GM19043 (cell line): ENCODE data around the gene REEP5.
"Not testable (repeated sequence)": the region's sequence is repeated elsewhere in the genome, so short reads cannot be mapped to it uniquely, and the experiment has no call there.

Experiments
- ATAC-seq: cut with Tn5 transposase; IDR thresholded peaks from one replicate; pipeline ENCODE4 v1.9.1; 2021; ENCODE audit warnings: low read depth; ENCODE audit not compliant: unreplicated experiment

The REEP5 gene

GRCh38 chr5:112921833-112922817 is at the start of gene REEP5:
Gene REEP5, minus strand, starts transcription at chr5:112922227. Its CDS starts 37 bp downstream, at chr5:112922190.
- peak; percentile 43 for ATAC-seq

- ATAC-seq: no peak
These were observed 49.2 kb upstream of the REEP5 start for GRCh38 chr5:112971276-112971675.

GRCh38 chr5:112968411-112969106 is 46.5 kb upstream of the REEP5 start:
- no peak for ATAC-seq

- ATAC-seq: no peak
These were observed 45.6 kb upstream of the REEP5 start for GRCh38 chr5:112967520-112968083.

GRCh38 chr5:112965733-112966306 is 43.8 kb upstream of the REEP5 start:
- ATAC-seq: no peak

GRCh38 chr5:112963374-112963733 is 41.3 kb upstream of the REEP5 start:
- not testable (repeated sequence) for ATAC-seq

- no peak for ATAC-seq
These were observed 39.0 kb upstream of the REEP5 start for GRCh38 chr5:112960863-112961504.

- no peak for ATAC-seq
These were observed 38.3 kb upstream of the REEP5 start for GRCh38 chr5:112960315-112960714.

GRCh38 chr5:112959872-112960271 is 37.8 kb upstream of the REEP5 start:
- not testable (repeated sequence) for ATAC-seq

GRCh38 chr5:112958093-112959088 is 36.4 kb upstream of the REEP5 start:
- ATAC-seq: peak; percentile 92

GRCh38 chr5:112957036-112957808 is 35.2 kb upstream of the REEP5 start:
- ATAC-seq: no peak

- no peak for ATAC-seq
These were observed 34.6 kb upstream of the REEP5 start for GRCh38 chr5:112956606-112957005.

GRCh38 chr5:112951124-112951702 is 29.2 kb upstream of the REEP5 start:
- peak; percentile 90 for ATAC-seq

GRCh38 chr5:112948458-112948857 is 26.4 kb upstream of the REEP5 start:
- ATAC-seq: no peak

- no peak for ATAC-seq
These were observed 18.6 kb upstream of the REEP5 start for GRCh38 chr5:112940670-112941069.

- no peak for ATAC-seq
These were observed 16.3 kb upstream of the REEP5 start for GRCh38 chr5:112938286-112938685.

GRCh38 chr5:112935675-112936074 is 13.6 kb upstream of the REEP5 start:
- ATAC-seq: no peak

- ATAC-seq: no peak
These were observed 12.3 kb upstream of the REEP5 start for GRCh38 chr5:112934366-112934663.
